Esophagus muscularis mucosa (tissue), 4 donors: Measurements from ENCODE around the gene PRTN3. TPM values are rescaled to one million over a fixed set of nuclear protein-coding genes. Genes with fewer than 3 reads are reported as not detected.

ENCODE experiments used
- DNase-seq: peaks from one replicate; pipeline ENCODE4 v3.0.0-alpha.2; 2017; ENCODE audit errors: extremely low spot score
- H3K27ac ChIP-seq, 4 donors: fragments of 200-600 bp; sonication (generic); replicated peaks in 1 of 4; 1 replicate in 3 of 4; 2 replicates in 1 of 4; pipeline ENCODE4 v1.5.1; 2016 to 2019; ENCODE audit warnings: mild to moderate bottlenecking in 1 of 4
- H3K27me3 ChIP-seq, 4 donors: fragments of 200-600 bp; sonication (generic); one replicate each; pipeline versions ENCODE4 v1.5.1 to v1.6.0; 2016 to 2019
- H3K36me3 ChIP-seq, 4 donors: fragments of 200-600 bp; sonication (generic); one replicate each; pipeline ENCODE4 v1.5.1; 2016 to 2019
- H3K4me1 ChIP-seq, 4 donors: fragments of 200-600 bp; sonication (generic); one replicate each; pipeline ENCODE4 v1.5.1; 2016 to 2019
- H3K4me3 ChIP-seq, 4 donors: fragments of 200-600 bp; sonication (generic); 1 replicate in 2 of 4; 2 replicates in 2 of 4; pipeline ENCODE4 v1.5.1; 2016 to 2019; ENCODE audit warnings: mild to moderate bottlenecking in 4 of 4, moderate library complexity in 1 of 4
- H3K9me3 ChIP-seq, 4 donors: fragments of 200-600 bp; sonication (generic); 1 replicate in 3 of 4; 2 replicates in 1 of 4; pipeline ENCODE4 v1.5.1; 2016 to 2019
- CTCF ChIP-seq, 3 experiments: fragments of 200-600 bp in 2 of 3; fragments of 450-650 bp in 1 of 3; sonication (generic) in 2 of 3; IDR thresholded peaks; one replicate each; pipeline ENCODE4 v1.5.1; 2017 to 2019; ENCODE audit warnings: antibody characterized with exemption in 3 of 3, mild to moderate bottlenecking in 2 of 3, moderate library complexity in 1 of 3
- EP300 ChIP-seq: sonication (generic); formaldehyde crosslinking; IDR thresholded peaks from one replicate; pipeline ENCODE4 v1.6.1; 2017; ENCODE audit warnings: antibody characterized with exemption
- POLR2A ChIP-seq: fragments of 450-650 bp; IDR thresholded peaks from one replicate; pipeline ENCODE4 v1.6.1; 2017; ENCODE audit warnings: antibody characterized with exemption, moderate library complexity, mild to moderate bottlenecking, low read depth
- POLR2AphosphoS5 ChIP-seq, 2 donors: sonication (generic); formaldehyde crosslinking; IDR thresholded peaks; one replicate each; pipeline ENCODE4 v1.6.1; 2017; ENCODE audit warnings: antibody characterized with exemption in 2 of 2
- WGBS: methylation state at CpG from one replicate; pipeline ENCODE4 v1.1.5; 2018; 5-methylcytosine and 5-hydroxymethylcytosine counted together
- intact Hi-C: fragments of 100-400 bp; cut with DNase I; formaldehyde crosslinking; loops from one replicate; pipeline ENCODE4 v1.15.1; 2023
- small RNA-seq, 3 donors: library from RNA; depleted of rRNA; stranded (forward); fragments of <200 nt; gene quantifications; one replicate each; pipeline ENCODE3, GENCODE V24; 2016
- total RNA-seq, 4 donors: library from RNA; depleted of rRNA; stranded (reverse); fragments of >200 nt; gene quantifications; one replicate each; pipeline versions ENCODE4 v1.1.0 to v1.2.1, GENCODE V29; 2016

The PRTN3 gene
- total RNA-seq, 4 donors from 2014 or later, result 1.2 TPM; not detected in 3

GRCh38 chr19:892243-892893, 51.6 kb downstream of the PRTN3 start:
- H3K4me1 ChIP-seq, result peaks cover 5 to 31% (median 19%) of the 10 kb centered on the region in 4 donors
- peaks cover 20 to 47% (median 40%) of the 10 kb centered on the region in 4 donors for H3K36me3 ChIP-seq
- peak overlapping the region; percentile 89 to 94 (median 92) for H3K27ac ChIP-seq
- WGBS, result 7% methylated on average over 15 of the region's 27 CpGs
- no peaks in the 10 kb centered on the region for H3K9me3 ChIP-seq
- peak overlapping the region; percentile 83 to 100 (median 90) for H3K4me3 ChIP-seq
- TF ChIP-seq POLR2AphosphoS5 (IDR thresholded peaks at IDR 0.05) (no peak), POLR2A (no peak), CTCF (IDR thresholded peaks at IDR 0.05) (no peak), EP300 (no peak)
- no peak for DNase-seq
- no peaks in the 10 kb centered on the region for H3K27me3 ChIP-seq
- intact Hi-C loops, result no loop called here

GRCh38 chr19:892894-893689, 52.3 kb downstream of the PRTN3 start, which contains the start of the genes MED16 and RNU6-9:
MED16 (minus strand) TSS chr19:893187; CDS start chr19:891131, 2,056 bp downstream.
RNU6-9 (plus strand) TSS chr19:893484.
- 1% methylated on average over 21 of the region's 69 CpGs for WGBS
- peak; percentile 79 to 83 for TF ChIP-seq POLR2AphosphoS5 (IDR thresholded peaks at IDR 0.05)
- no peak for TF ChIP-seq EP300
- Histone ChIP-seq H3K4me1 (peaks cover 5 to 31% (median 19%) of the 10 kb centered on the region in 4 donors), H3K27ac (peak within 1 kb of the TSS; percentile 89 to 94 (median 92)), H3K4me3 (peak within 1 kb of the TSS; percentile 83 to 100 (median 90)), H3K9me3 (no peaks in the 10 kb centered on the region), H3K27me3 (no peaks in the 10 kb centered on the region), H3K36me3 (peaks cover 20 to 45% (median 36%) of the 10 kb centered on the region in 4 donors)
- peak; percentile 98 for DNase-seq
- intact Hi-C loops, result no loop called here

DNA sequence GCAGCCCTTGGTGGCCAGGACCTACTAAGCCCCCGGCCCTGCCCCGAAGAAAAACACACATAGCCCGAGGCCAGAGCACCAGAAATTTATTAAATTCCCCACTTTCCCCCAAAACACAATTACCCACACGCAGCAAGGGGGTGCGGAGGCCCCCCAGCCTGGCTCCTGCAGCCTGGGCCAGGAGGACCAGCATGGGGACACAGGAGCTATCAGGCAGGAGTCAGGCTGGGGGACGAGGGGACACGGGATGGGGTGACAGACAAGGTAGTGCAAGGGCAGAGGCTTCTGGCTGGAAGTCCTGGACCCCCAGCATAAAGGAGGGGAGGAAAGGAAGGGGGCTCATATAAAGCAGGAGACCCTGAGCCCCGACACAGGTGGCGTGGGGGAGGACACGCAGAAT, 55.6 kb downstream of the PRTN3 start:
- Histone ChIP-seq H3K4me1 (peaks cover 5 to 22% (median 11%) of the 10 kb centered on the region in 4 donors), H3K27ac (no peak overlapping the region), H3K36me3 (peaks cover 18 to 40% (median 29%) of the 10 kb centered on the region in 4 donors), H3K4me3 (no peak overlapping the region), H3K9me3 (no peaks in the 10 kb centered on the region), H3K27me3 (no peaks in the 10 kb centered on the region)
- intact Hi-C loops, result no loop called here
- DNase-seq, result no peak
- 96% methylated on average over 10 of the region's 10 CpGs for WGBS
- no peak for TF ChIP-seq EP300

DNA sequence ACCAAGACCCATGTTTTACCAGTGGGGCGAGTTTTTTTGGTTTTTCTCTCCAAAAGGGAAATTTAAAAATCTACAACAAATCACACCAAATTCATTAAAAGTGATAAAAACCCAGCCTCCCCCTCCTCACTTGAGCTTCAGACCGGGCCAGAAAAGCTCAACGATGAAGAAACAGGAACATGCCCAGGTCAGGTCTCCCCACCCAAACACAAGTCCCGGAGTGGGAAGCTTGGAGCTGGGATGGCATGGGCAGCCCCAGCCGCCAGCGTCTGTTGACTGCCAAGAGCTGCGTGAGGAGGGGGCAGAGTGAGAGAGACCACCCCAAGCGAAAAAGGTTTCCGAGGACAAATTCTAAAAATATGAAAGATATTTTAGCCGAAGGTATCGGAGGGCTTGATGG, 56.2 kb downstream of the PRTN3 start:
- no peaks in the 10 kb centered on the region for H3K27me3 ChIP-seq
- H3K4me3 ChIP-seq, result no peak overlapping the region
- WGBS, result 97% methylated on average over 11 of the region's 11 CpGs
- DNase-seq, result no peak
- intact Hi-C loops, result no loop called here
- TF ChIP-seq POLR2A (no peak), POLR2AphosphoS5 (IDR thresholded peaks at IDR 0.05) (no peak), CTCF (IDR thresholded peaks at IDR 0.05) (no peak), EP300 (no peak)
- peaks cover 3 to 16% (median 6%) of the 10 kb centered on the region in 4 donors for H3K4me1 ChIP-seq
- peaks cover 18 to 46% (median 30%) of the 10 kb centered on the region in 4 donors for H3K36me3 ChIP-seq
- no peaks in the 10 kb centered on the region for H3K9me3 ChIP-seq
- H3K27ac ChIP-seq, result no peak overlapping the region

DNA sequence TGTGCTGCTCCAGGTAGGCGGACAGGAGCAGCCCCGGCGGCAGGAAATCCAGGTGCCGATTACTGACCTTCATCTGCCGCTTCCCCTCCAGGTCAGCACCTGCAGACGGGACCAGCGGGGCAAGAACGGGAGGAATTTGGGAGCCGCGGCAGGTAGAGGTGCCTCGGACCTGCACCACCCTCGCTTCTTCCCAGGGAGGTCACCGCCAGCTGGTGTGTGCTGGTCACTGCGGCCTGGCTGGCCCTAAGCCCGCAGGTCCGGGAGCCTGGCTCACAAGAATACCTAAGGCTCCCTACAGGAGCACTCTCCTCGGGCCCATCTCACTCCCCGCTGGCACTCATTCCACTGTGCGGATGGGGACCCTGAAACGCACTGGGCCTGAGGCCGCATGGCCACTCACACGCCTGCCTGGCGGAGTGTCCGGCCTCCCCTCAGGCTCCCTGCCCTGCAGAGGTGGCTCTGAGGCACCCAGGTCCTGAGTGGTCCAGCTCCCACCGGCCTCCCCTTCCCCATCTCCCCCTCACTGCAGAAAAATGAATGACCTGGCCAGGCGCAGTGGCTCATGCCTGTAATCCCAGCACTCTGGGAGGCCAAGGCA, 56.7 kb downstream of the PRTN3 start:
- Histone ChIP-seq H3K27me3 (no peaks in the 10 kb centered on the region), H3K36me3 (peaks cover 18 to 48% (median 31%) of the 10 kb centered on the region in 4 donors), H3K4me3 (no peak overlapping the region), H3K27ac (no peak overlapping the region), H3K9me3 (no peaks in the 10 kb centered on the region), H3K4me1 (peaks cover 0 to 11% (median 2%) of the 10 kb centered on the region in 4 donors)
- TF ChIP-seq POLR2AphosphoS5 (IDR thresholded peaks at IDR 0.05), result no peak
- no peak for TF ChIP-seq POLR2A
- TF ChIP-seq EP300, result no peak
- no peak for TF ChIP-seq CTCF (IDR thresholded peaks at IDR 0.05)
- DNase-seq, result no peak
- intact Hi-C loops, result no loop called here
- WGBS, result 89% methylated on average over 26 of the region's 26 CpGs

Small RNA genes lying within 50 kb of the gene (small RNA-seq; reads per million reads assigned to genes)
- gene MIR3187 (0 reads per million in 3 donors), gene RNU6-9 (0 reads per million in 3 donors)

Other genes with a start within 250 kb of the PRTN3 start
- gene POLRMT, start 207.5 kb upstream of the PRTN3 start, total RNA-seq, result 10 to 100 TPM; 20.8 to 40.7 (median 30.4) TPM
- gene FGF22, start 201.1 kb upstream of the PRTN3 start, total RNA-seq, result 1 to 10 TPM in 2 of 4 donors, under 1 TPM in 2; 0.50 to 2.1 (median 1.4) TPM
- gene RNF126, start 177.8 kb upstream of the PRTN3 start, total RNA-seq, result 10 to 100 TPM; 41.5 to 63.5 (median 62.3) TPM
- gene FSTL3, start 164.6 kb upstream of the PRTN3 start, total RNA-seq, result 100 to 1,000 TPM; 115 to 226 (median 217) TPM
- gene PRSS57, start 145.5 kb upstream of the PRTN3 start, total RNA-seq, result under 1 TPM in 1 of 4 donors, not detected in 3; 0.34 TPM
- 100 to 1,000 TPM in 1 of 4 donors, 10 to 100 TPM in 3; 42.8 to 119 (median 70.8) TPM for gene PALM, start 132.1 kb upstream of the PRTN3 start, total RNA-seq
- gene MISP, start 89.9 kb upstream of the PRTN3 start, total RNA-seq, result 1 to 10 TPM in 1 of 4 donors, not detected in 3; 2.0 TPM
- gene PTBP1, start 43.5 kb upstream of the PRTN3 start, total RNA-seq, result 100 to 1,000 TPM in 1 of 4 donors, 10 to 100 TPM in 3; 76.8 to 110 (median 95.3) TPM
- gene PLPPR3, start 19.0 kb upstream of the PRTN3 start, total RNA-seq, result not detected
- 1 to 10 TPM in 1 of 4 donors, under 1 TPM in 1, not detected in 2; 0.40 to 1.3 TPM for gene AZU1, start 13.2 kb upstream of the PRTN3 start, total RNA-seq
- gene ELANE, start 11.3 kb downstream of the PRTN3 start, total RNA-seq, result 1 to 10 TPM in 3 of 4 donors, under 1 TPM in 1; 0.45 to 3.3 (median 1.6) TPM
- gene CFD, start 18.7 kb downstream of the PRTN3 start, total RNA-seq, result 1,000 to 10,000 TPM in 1 of 4 donors, 100 to 1,000 TPM in 3; 298 to 1,068 (median 643) TPM
- 10 to 100 TPM; 26.3 to 50.9 (median 37.2) TPM for gene MED16, start 52.2 kb downstream of the PRTN3 start, total RNA-seq
- gene RNU6-9, start 52.5 kb downstream of the PRTN3 start, total RNA-seq, result not detected
- 10 to 100 TPM; 32.0 to 52.5 (median 40.0) TPM for gene R3HDM4, start 72.2 kb downstream of the PRTN3 start, total RNA-seq
- not detected for gene KISS1R, start 76.3 kb downstream of the PRTN3 start, total RNA-seq
- 1 to 10 TPM; 2.9 to 8.4 (median 5.0) TPM for gene ARID3A, start 85.0 kb downstream of the PRTN3 start, total RNA-seq
- 10 to 100 TPM in 3 of 4 donors, 1 to 10 TPM in 1; 9.9 to 30.3 (median 28.4) TPM for gene WDR18, start 143.3 kb downstream of the PRTN3 start, total RNA-seq
- gene GRIN3B, start 159.4 kb downstream of the PRTN3 start, total RNA-seq, result under 1 TPM in 2 of 4 donors, not detected in 2; 0.13 to 0.17 TPM
- 100 to 1,000 TPM; 129 to 187 (median 160) TPM for gene TMEM259, start 180.1 kb downstream of the PRTN3 start, total RNA-seq
- not detected for gene RNU6-2, start 180.5 kb downstream of the PRTN3 start, total RNA-seq
- 10 to 100 TPM; 47.3 to 98.1 (median 81.3) TPM for gene CNN2, start 185.6 kb downstream of the PRTN3 start, total RNA-seq
- 1 to 10 TPM; 3.9 to 9.5 (median 6.9) TPM for gene ABCA7, start 199.1 kb downstream of the PRTN3 start, total RNA-seq
- gene ARHGAP45, start 226.2 kb downstream of the PRTN3 start, total RNA-seq, result 10 to 100 TPM; 17.8 to 28.3 (median 21.2) TPM